ENCODE results near the gene PTPRM.

The PTPRM gene

DNA sequence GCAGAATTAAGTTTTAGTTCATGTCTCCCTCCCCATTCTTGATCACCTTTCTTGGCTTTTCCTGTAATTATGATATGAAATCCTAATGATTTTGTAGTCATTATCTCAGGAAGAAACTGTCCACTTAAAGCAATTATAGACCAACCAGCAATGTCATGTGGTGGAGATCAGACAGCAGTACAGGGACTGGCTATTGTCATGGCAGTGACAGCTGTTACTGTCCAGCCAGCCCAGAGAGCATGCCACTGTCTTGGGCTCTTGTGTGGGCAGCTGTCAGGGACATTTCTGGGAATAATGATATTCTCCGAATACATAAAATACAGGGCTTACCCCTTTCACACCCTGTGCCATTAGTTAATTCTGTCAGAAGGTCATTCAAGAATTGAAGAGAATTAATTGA lies 686.8 kb downstream of the PTPRM start (continued):
- TF ChIP-seq, protein P1, sequence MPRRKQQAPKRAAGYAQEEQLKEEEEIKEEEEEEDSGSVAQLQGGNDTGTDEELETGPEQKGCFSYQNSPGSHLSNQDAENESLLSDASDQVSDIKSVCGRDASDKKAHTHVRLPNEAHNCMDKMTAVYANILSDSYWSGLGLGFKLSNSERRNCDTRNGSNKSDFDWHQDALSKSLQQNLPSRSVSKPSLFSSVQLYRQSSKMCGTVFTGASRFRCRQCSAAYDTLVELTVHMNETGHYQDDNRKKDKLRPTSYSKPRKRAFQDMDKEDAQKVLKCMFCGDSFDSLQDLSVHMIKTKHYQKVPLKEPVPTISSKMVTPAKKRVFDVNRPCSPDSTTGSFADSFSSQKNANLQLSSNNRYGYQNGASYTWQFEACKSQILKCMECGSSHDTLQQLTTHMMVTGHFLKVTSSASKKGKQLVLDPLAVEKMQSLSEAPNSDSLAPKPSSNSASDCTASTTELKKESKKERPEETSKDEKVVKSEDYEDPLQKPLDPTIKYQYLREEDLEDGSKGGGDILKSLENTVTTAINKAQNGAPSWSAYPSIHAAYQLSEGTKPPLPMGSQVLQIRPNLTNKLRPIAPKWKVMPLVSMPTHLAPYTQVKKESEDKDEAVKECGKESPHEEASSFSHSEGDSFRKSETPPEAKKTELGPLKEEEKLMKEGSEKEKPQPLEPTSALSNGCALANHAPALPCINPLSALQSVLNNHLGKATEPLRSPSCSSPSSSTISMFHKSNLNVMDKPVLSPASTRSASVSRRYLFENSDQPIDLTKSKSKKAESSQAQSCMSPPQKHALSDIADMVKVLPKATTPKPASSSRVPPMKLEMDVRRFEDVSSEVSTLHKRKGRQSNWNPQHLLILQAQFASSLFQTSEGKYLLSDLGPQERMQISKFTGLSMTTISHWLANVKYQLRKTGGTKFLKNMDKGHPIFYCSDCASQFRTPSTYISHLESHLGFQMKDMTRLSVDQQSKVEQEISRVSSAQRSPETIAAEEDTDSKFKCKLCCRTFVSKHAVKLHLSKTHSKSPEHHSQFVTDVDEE (CRISPR knock-in tag; IDR thresholded peaks at IDR 0.05), result peak; percentile 82; the same call in 1 of the 2 replicates
- no peak for TF ChIP-seq ZFP30 (CRISPR knock-in tag; IDR thresholded peaks at IDR 0.05)

DNA sequence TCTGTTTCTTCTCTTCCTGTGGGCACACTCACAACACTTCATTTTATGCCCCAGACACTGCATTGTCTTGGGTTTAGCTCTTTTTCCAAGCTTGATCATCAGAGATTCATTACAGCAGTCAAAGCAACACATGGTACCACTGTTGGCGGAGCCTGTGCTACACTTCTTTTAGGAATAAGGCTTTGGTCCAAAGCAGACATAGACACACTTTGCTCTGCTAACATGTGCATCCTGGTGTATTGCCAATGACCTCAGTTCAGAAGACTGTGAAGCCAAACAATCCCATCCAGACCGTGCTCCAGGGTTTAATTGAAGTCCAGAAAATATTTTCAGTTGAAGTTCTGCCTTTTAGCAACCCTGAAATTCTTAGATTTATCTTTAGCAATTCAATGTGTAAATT lies 687.5 kb downstream of the PTPRM start:
- TF ChIP-seq ZFP30 (CRISPR knock-in tag; IDR thresholded peaks at IDR 0.05) (no peak), GLIS3 (CRISPR knock-in tag; IDR thresholded peaks at IDR 0.05) (no peak), OSR1 (CRISPR knock-in tag; IDR thresholded peaks at IDR 0.05) (no peak), BACH2 (CRISPR knock-in tag; IDR thresholded peaks at IDR 0.05; ENCODE audit: borderline replicate concordance) (no peak), ZNF8 (CRISPR knock-in tag; IDR thresholded peaks at IDR 0.05) (no peak), CSDC2 (CRISPR knock-in tag; IDR thresholded peaks at IDR 0.05) (no peak), RARB (CRISPR knock-in tag; IDR thresholded peaks at IDR 0.05) (no peak), SNAI2 (CRISPR knock-in tag; IDR thresholded peaks at IDR 0.05) (no peak), ARNTL (CRISPR knock-in tag; IDR thresholded peaks at IDR 0.05; ENCODE audit: borderline replicate concordance, low read depth) (no peak), ESRRG (CRISPR knock-in tag; IDR thresholded peaks at IDR 0.05) (no peak)
- TF ChIP-seq, protein P2, sequence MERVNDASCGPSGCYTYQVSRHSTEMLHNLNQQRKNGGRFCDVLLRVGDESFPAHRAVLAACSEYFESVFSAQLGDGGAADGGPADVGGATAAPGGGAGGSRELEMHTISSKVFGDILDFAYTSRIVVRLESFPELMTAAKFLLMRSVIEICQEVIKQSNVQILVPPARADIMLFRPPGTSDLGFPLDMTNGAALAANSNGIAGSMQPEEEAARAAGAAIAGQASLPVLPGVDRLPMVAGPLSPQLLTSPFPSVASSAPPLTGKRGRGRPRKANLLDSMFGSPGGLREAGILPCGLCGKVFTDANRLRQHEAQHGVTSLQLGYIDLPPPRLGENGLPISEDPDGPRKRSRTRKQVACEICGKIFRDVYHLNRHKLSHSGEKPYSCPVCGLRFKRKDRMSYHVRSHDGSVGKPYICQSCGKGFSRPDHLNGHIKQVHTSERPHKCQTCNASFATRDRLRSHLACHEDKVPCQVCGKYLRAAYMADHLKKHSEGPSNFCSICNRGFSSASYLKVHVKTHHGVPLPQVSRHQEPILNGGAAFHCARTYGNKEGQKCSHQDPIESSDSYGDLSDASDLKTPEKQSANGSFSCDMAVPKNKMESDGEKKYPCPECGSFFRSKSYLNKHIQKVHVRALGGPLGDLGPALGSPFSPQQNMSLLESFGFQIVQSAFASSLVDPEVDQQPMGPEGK (CRISPR knock-in tag; IDR thresholded peaks at IDR 0.05; ENCODE audit: borderline replicate concordance), result no peak
- TF ChIP-seq, protein P3, sequence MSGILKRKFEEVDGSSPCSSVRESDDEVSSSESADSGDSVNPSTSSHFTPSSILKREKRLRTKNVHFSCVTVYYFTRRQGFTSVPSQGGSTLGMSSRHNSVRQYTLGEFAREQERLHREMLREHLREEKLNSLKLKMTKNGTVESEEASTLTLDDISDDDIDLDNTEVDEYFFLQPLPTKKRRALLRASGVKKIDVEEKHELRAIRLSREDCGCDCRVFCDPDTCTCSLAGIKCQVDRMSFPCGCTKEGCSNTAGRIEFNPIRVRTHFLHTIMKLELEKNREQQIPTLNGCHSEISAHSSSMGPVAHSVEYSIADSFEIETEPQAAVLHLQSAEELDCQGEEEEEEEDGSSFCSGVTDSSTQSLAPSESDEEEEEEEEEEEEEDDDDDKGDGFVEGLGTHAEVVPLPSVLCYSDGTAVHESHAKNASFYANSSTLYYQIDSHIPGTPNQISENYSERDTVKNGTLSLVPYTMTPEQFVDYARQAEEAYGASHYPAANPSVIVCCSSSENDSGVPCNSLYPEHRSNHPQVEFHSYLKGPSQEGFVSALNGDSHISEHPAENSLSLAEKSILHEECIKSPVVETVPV (CRISPR knock-in tag; IDR thresholded peaks at IDR 0.05), result no peak
- TF ChIP-seq, protein P4, sequence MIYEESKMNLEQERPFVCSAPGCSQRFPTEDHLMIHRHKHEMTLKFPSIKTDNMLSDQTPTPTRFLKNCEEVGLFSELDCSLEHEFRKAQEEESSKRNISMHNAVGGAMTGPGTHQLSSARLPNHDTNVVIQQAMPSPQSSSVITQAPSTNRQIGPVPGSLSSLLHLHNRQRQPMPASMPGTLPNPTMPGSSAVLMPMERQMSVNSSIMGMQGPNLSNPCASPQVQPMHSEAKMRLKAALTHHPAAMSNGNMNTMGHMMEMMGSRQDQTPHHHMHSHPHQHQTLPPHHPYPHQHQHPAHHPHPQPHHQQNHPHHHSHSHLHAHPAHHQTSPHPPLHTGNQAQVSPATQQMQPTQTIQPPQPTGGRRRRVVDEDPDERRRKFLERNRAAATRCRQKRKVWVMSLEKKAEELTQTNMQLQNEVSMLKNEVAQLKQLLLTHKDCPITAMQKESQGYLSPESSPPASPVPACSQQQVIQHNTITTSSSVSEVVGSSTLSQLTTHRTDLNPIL (CRISPR knock-in tag; IDR thresholded peaks at IDR 0.05; ENCODE audit: low read depth), result no peak
- TF ChIP-seq, protein P1 (CRISPR knock-in tag; IDR thresholded peaks at IDR 0.05), result no peak
- ATAC-seq, result no peak

DNA sequence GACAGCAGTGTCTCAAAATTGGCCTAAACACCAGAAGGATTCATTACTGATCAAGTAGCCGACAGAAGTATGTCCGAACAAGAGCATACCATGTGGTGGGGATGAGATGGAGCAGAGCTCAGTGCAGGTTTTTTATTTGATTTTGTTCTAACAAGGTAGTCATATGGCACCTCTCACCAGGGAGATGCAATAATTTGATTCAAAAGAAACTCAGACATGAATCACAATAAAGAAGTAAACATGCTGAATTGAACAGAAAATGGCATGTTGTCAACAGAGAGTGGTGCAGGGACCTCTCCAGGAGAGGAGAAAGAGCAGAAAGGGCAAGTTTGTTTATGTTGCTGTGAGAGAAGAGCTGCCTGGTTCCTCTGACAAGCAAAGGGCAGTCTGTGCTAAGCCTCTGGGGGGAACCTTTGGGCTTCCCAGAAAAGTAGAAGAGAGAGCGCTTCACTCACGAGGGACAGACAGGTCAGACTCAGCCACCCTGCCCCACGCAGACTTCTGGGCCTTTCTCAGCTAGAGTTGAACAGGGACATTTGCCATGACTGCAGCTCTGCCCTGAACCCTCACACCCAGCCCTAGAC lies 690.8 kb downstream of the PTPRM start:
- ATAC-seq, result no peak
- TF ChIP-seq TCF4 (CRISPR knock-in tag; IDR thresholded peaks at IDR 0.05; ENCODE audit: borderline replicate concordance), result no peak
- TF ChIP-seq PPARA (CRISPR knock-in tag; IDR thresholded peaks at IDR 0.05; ENCODE audit: borderline replicate concordance), result no peak
- no peak for TF ChIP-seq BACH2 (CRISPR knock-in tag; IDR thresholded peaks at IDR 0.05; ENCODE audit: borderline replicate concordance)
- TF ChIP-seq, protein P4 (CRISPR knock-in tag; IDR thresholded peaks at IDR 0.05; ENCODE audit: low read depth), result no peak
- no peak for TF ChIP-seq ZFP30 (CRISPR knock-in tag; IDR thresholded peaks at IDR 0.05)
- TF ChIP-seq ISL1 (CRISPR knock-in tag; IDR thresholded peaks at IDR 0.05), result no peak
- TF ChIP-seq OSR1 (CRISPR knock-in tag; IDR thresholded peaks at IDR 0.05), result no peak
- no peak for TF ChIP-seq RARB (CRISPR knock-in tag; IDR thresholded peaks at IDR 0.05)
- TF ChIP-seq, protein P2 (CRISPR knock-in tag; IDR thresholded peaks at IDR 0.05; ENCODE audit: borderline replicate concordance), result no peak
- TF ChIP-seq SNAI2 (CRISPR knock-in tag; IDR thresholded peaks at IDR 0.05), result no peak
- no peak for TF ChIP-seq CSDC2 (CRISPR knock-in tag; IDR thresholded peaks at IDR 0.05)
- no peak for TF ChIP-seq ZFP3 (CRISPR knock-in tag; IDR thresholded peaks at IDR 0.05)
- TF ChIP-seq ZNF70 (CRISPR knock-in tag; IDR thresholded peaks at IDR 0.05), result no peak
- no peak for TF ChIP-seq TOX (CRISPR knock-in tag; IDR thresholded peaks at IDR 0.05; ENCODE audit: borderline replicate concordance)

Data from SK-N-SH treated with all-trans-retinoic acid at 6 μM for 48 hours (cell line).